Neural cell (in vitro differentiated cells): Measurements from ENCODE around the gene AMZ2.

Experiments
- EZH2 ChIP-seq: fragments of 200-600, 300-800 bp; shearing (Covaris generic), sonication (generic); IDR thresholded peaks from 2 replicates; pipeline ENCODE4 v1.6.1; 2014; ENCODE audit warnings: antibody characterized with exemption, low read length, borderline replicate concordance, mild to moderate bottlenecking; ENCODE audit not compliant: insufficient read depth, poor library complexity, severe bottlenecking
- POLR2AphosphoS5 ChIP-seq: IDR thresholded peaks from 2 replicates; pipeline ENCODE4 v1.6.1; 2012
- SMC3 ChIP-seq: fragments of 450-650 bp; conservative IDR thresholded peaks from 2 replicates; pipeline ENCODE4 v1.6.1; 2014; ENCODE audit warnings: antibody characterized with exemption, mild to moderate bottlenecking, moderate library complexity; ENCODE audit not compliant: poor library complexity
- TAF1 ChIP-seq: IDR thresholded peaks from 2 replicates; pipeline ENCODE4 v1.6.1; 2012; ENCODE audit warnings: low read depth
- TF ChIP-seq, protein P1 (sequence below): fragments of 450-650 bp; IDR thresholded peaks from 2 replicates; pipeline ENCODE4 v1.5.1; 2014; ENCODE audit warnings: antibody characterized with exemption, mild to moderate bottlenecking, moderate library complexity; ENCODE audit not compliant: poor library complexity, severe bottlenecking
- TF ChIP-seq, protein P2 (sequence below): IDR thresholded peaks from 2 replicates; pipeline ENCODE4 v1.6.1; 2012; ENCODE audit warnings: borderline replicate concordance

DNA sequence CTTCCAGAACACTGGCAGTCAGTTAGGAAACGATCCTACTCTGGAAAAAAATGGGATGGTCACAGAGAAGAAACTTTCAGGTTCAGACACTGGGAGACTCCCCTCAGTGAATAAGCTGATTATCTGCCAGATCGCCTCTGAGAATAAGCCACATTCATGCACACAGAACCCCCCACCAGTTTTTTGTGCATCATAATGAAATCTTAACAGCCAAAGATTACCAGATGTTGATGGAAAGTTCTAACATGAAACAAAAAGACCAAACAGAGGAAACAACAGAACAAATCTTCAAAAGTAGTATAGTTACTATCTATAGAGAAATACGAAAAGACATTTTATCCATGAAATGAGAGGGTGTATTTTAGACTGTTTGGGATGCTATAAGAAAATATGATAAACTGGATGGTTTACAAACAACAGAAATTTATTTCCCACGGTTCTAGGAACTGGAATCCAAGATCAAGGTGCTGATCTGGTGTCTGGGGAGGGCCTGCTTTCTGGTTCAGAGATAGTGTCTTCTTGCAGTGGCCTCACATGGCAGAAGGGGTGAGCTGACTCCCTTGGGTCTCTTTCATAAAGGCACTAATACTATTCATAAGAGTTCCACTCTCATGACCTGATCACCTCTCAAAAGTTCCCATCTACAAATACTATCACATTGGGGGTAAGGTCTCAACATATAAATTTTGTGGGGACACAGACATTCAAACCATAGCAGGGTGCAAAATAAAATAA lies 8.0 kb upstream of the AMZ2 start:
- no peak for TF ChIP-seq EZH2
- TF ChIP-seq, protein P1, sequence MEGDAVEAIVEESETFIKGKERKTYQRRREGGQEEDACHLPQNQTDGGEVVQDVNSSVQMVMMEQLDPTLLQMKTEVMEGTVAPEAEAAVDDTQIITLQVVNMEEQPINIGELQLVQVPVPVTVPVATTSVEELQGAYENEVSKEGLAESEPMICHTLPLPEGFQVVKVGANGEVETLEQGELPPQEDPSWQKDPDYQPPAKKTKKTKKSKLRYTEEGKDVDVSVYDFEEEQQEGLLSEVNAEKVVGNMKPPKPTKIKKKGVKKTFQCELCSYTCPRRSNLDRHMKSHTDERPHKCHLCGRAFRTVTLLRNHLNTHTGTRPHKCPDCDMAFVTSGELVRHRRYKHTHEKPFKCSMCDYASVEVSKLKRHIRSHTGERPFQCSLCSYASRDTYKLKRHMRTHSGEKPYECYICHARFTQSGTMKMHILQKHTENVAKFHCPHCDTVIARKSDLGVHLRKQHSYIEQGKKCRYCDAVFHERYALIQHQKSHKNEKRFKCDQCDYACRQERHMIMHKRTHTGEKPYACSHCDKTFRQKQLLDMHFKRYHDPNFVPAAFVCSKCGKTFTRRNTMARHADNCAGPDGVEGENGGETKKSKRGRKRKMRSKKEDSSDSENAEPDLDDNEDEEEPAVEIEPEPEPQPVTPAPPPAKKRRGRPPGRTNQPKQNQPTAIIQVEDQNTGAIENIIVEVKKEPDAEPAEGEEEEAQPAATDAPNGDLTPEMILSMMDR, result no peak
- TF ChIP-seq, protein P2, sequence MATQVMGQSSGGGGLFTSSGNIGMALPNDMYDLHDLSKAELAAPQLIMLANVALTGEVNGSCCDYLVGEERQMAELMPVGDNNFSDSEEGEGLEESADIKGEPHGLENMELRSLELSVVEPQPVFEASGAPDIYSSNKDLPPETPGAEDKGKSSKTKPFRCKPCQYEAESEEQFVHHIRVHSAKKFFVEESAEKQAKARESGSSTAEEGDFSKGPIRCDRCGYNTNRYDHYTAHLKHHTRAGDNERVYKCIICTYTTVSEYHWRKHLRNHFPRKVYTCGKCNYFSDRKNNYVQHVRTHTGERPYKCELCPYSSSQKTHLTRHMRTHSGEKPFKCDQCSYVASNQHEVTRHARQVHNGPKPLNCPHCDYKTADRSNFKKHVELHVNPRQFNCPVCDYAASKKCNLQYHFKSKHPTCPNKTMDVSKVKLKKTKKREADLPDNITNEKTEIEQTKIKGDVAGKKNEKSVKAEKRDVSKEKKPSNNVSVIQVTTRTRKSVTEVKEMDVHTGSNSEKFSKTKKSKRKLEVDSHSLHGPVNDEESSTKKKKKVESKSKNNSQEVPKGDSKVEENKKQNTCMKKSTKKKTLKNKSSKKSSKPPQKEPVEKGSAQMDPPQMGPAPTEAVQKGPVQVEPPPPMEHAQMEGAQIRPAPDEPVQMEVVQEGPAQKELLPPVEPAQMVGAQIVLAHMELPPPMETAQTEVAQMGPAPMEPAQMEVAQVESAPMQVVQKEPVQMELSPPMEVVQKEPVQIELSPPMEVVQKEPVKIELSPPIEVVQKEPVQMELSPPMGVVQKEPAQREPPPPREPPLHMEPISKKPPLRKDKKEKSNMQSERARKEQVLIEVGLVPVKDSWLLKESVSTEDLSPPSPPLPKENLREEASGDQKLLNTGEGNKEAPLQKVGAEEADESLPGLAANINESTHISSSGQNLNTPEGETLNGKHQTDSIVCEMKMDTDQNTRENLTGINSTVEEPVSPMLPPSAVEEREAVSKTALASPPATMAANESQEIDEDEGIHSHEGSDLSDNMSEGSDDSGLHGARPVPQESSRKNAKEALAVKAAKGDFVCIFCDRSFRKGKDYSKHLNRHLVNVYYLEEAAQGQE, result no peak
- no peak for TF ChIP-seq TAF1
- TF ChIP-seq POLR2AphosphoS5, result no peak
- TF ChIP-seq SMC3, result no peak
